Esophagus muscularis mucosa (tissue), 4 donors: Measurements from ENCODE around the gene SYNJ2. TPM values are rescaled to one million over a fixed set of nuclear protein-coding genes. Genes with fewer than 3 reads are reported as not detected.
A peak's percentile ranks its signal among the peaks of the same experiment; 100 is the strongest.

Experiments used
- DNase-seq: peaks from one replicate; pipeline ENCODE4 v3.0.0-alpha.2; 2017; ENCODE audit errors: extremely low spot score
- H3K27ac ChIP-seq, 4 donors: fragments of 200-600 bp; sonication (generic); replicated peaks in 1 of 4; 1 replicate in 3 of 4; 2 replicates in 1 of 4; pipeline ENCODE4 v1.5.1; 2016 to 2019; ENCODE audit warnings: mild to moderate bottlenecking in 1 of 4
- H3K27me3 ChIP-seq, 4 donors: fragments of 200-600 bp; sonication (generic); one replicate each; pipeline versions ENCODE4 v1.5.1 to v1.6.0; 2016 to 2019
- H3K36me3 ChIP-seq, 4 donors: fragments of 200-600 bp; sonication (generic); one replicate each; pipeline ENCODE4 v1.5.1; 2016 to 2019
- H3K4me1 ChIP-seq, 4 donors: fragments of 200-600 bp; sonication (generic); one replicate each; pipeline ENCODE4 v1.5.1; 2016 to 2019
- H3K4me3 ChIP-seq, 4 donors: fragments of 200-600 bp; sonication (generic); 1 replicate in 2 of 4; 2 replicates in 2 of 4; pipeline ENCODE4 v1.5.1; 2016 to 2019; ENCODE audit warnings: mild to moderate bottlenecking in 4 of 4, moderate library complexity in 1 of 4
- H3K9me3 ChIP-seq, 4 donors: fragments of 200-600 bp; sonication (generic); 1 replicate in 3 of 4; 2 replicates in 1 of 4; pipeline ENCODE4 v1.5.1; 2016 to 2019
- CTCF ChIP-seq, 3 experiments: fragments of 200-600 bp in 2 of 3; fragments of 450-650 bp in 1 of 3; sonication (generic) in 2 of 3; IDR thresholded peaks; one replicate each; pipeline ENCODE4 v1.5.1; 2017 to 2019; ENCODE audit warnings: antibody characterized with exemption in 3 of 3, mild to moderate bottlenecking in 2 of 3, moderate library complexity in 1 of 3
- EP300 ChIP-seq: sonication (generic); formaldehyde crosslinking; IDR thresholded peaks from one replicate; pipeline ENCODE4 v1.6.1; 2017; ENCODE audit warnings: antibody characterized with exemption
- POLR2A ChIP-seq: fragments of 450-650 bp; IDR thresholded peaks from one replicate; pipeline ENCODE4 v1.6.1; 2017; ENCODE audit warnings: antibody characterized with exemption, moderate library complexity, mild to moderate bottlenecking, low read depth
- POLR2AphosphoS5 ChIP-seq, 2 donors: sonication (generic); formaldehyde crosslinking; IDR thresholded peaks; one replicate each; pipeline ENCODE4 v1.6.1; 2017; ENCODE audit warnings: antibody characterized with exemption in 2 of 2
- WGBS: methylation state at CpG from one replicate; pipeline ENCODE4 v1.1.5; 2018; 5-methylcytosine and 5-hydroxymethylcytosine counted together
- intact Hi-C: fragments of 100-400 bp; cut with DNase I; formaldehyde crosslinking; loops from one replicate; pipeline ENCODE4 v1.15.1; 2023
- total RNA-seq, 4 donors: library from RNA; depleted of rRNA; stranded (reverse); fragments of >200 nt; gene quantifications; one replicate each; pipeline versions ENCODE4 v1.1.0 to v1.2.1, GENCODE V29; 2016

The SYNJ2 gene
- total RNA-seq, 4 donors from 2014 or later = 17.0 to 25.3 (median 25.1) TPM

GRCh38 chr6:158086504-158087223, 105.0 kb downstream of the SYNJ2 start:
- intact Hi-C loops = no loop called here
- DNase-seq = no peak
- 70% methylated on average over 29 of the region's 32 CpGs for WGBS
- Histone ChIP-seq H3K9me3 (no peaks in the 10 kb centered on the region), H3K36me3 (peaks cover 11 to 85% (median 63%) of the 10 kb centered on the region in 4 donors), H3K27ac (peak overlapping the region; percentile 0 to 44 (median 8)), H3K4me3 (no peak overlapping the region), H3K27me3 (no peaks in the 10 kb centered on the region), H3K4me1 (peaks cover 8 to 24% (median 14%) of the 10 kb centered on the region in 4 donors)
- TF ChIP-seq POLR2AphosphoS5 (IDR thresholded peaks at IDR 0.05) (no peak), EP300 (no peak), POLR2A (no peak), CTCF (IDR thresholded peaks at IDR 0.05) (no peak)

GRCh38 chr6:158087224-158087867, 105.7 kb downstream of the SYNJ2 start:
- H3K36me3 ChIP-seq = peaks cover 15 to 87% (median 65%) of the 10 kb centered on the region in 4 donors
- intact Hi-C loops = no loop called here

GRCh38 chr6:158092806-158093205, 111.1 kb downstream of the SYNJ2 start:
- no peak for DNase-seq
- WGBS = 97% methylated on average over 9 of the region's 9 CpGs
- Histone ChIP-seq H3K9me3 (no peaks in the 10 kb centered on the region), H3K4me1 (peaks cover 0 to 7% (median 3%) of the 10 kb centered on the region in 4 donors), H3K4me3 (no peak overlapping the region), H3K27me3 (no peaks in the 10 kb centered on the region), H3K27ac (no peak overlapping the region), H3K36me3 (peaks cover 26 to 81% (median 63%) of the 10 kb centered on the region in 4 donors)
- intact Hi-C loops = no loop called here
- TF ChIP-seq POLR2A (no peak), POLR2AphosphoS5 (IDR thresholded peaks at IDR 0.05) (no peak), EP300 (no peak), CTCF (IDR thresholded peaks at IDR 0.05) (no peak)

More at GRCh38 chr6:158087224-158087867, 105.7 kb downstream of the SYNJ2 start:
- no peaks in the 10 kb centered on the region for H3K9me3 ChIP-seq
- WGBS = 87% methylated on average over 14 of the region's 14 CpGs
- peak in 1 of 2 donors; percentile 1 for TF ChIP-seq POLR2AphosphoS5 (IDR thresholded peaks at IDR 0.05)
- TF ChIP-seq EP300 = no peak
- DNase-seq = no peak
- H3K27ac ChIP-seq = peak overlapping the region; percentile 0 to 44 (median 8)
- H3K4me3 ChIP-seq = no peak overlapping the region
- H3K27me3 ChIP-seq = no peaks in the 10 kb centered on the region
- H3K4me1 ChIP-seq = peaks cover 8 to 24% (median 14%) of the 10 kb centered on the region in 4 donors

- no peak overlapping the region for H3K4me3 ChIP-seq
- no peak for TF ChIP-seq CTCF (IDR thresholded peaks at IDR 0.05)
- no peak for TF ChIP-seq POLR2A
- H3K27ac ChIP-seq = no peak overlapping the region
- WGBS = 79% methylated on average over 6 of the region's 6 CpGs
- intact Hi-C loops = no loop called here
- peaks cover 26 to 68% (median 54%) of the 10 kb centered on the region in 4 donors for H3K36me3 ChIP-seq
- H3K27me3 ChIP-seq = no peaks in the 10 kb centered on the region
- H3K4me1 ChIP-seq = no peaks in the 10 kb centered on the region
- DNase-seq = no peak
- H3K9me3 ChIP-seq = no peaks in the 10 kb centered on the region
These were observed 113.4 kb downstream of the SYNJ2 start for GRCh38 chr6:158095031-158095430.

GRCh38 chr6:158095671-158096070, 114.0 kb downstream of the SYNJ2 start:
- no peaks in the 10 kb centered on the region for H3K4me1 ChIP-seq
- TF ChIP-seq CTCF (IDR thresholded peaks at IDR 0.05) (no peak), POLR2AphosphoS5 (IDR thresholded peaks at IDR 0.05) (no peak), EP300 (no peak), POLR2A (no peak)
- H3K27ac ChIP-seq = no peak overlapping the region
- intact Hi-C loops = no loop called here
- no peak overlapping the region for H3K4me3 ChIP-seq
- 96% methylated on average over 15 of the region's 15 CpGs for WGBS
- DNase-seq = no peak
- no peaks in the 10 kb centered on the region for H3K27me3 ChIP-seq
- H3K36me3 ChIP-seq = peaks cover 26 to 66% (median 53%) of the 10 kb centered on the region in 4 donors
- H3K9me3 ChIP-seq = no peaks in the 10 kb centered on the region
